DMS114 treated with DMSO at 0.1 percent for 48 hours (cell line): ENCODE results near the gene SLC8A2.

Source experiments
- DNase-seq: peaks from one replicate; lab custom pipeline; 2025; ENCODE audit not compliant: unreplicated experiment; lab: John Stamatoyannopoulos, UW

Gene SLC8A2

GRCh38 chr19:47464675-47465419, 6.8 kb downstream of the SLC8A2 start:
- DNase-seq, result no peak

- DNase-seq, result no peak
These were observed 9.8 kb downstream of the SLC8A2 start for GRCh38 chr19:47461876-47462275.

- DNase-seq, result no peak
These were observed 12.2 kb downstream of the SLC8A2 start for GRCh38 chr19:47459477-47459876.

- DNase-seq, result no peak
These were observed 13.0 kb downstream of the SLC8A2 start for GRCh38 chr19:47458672-47459071.

- DNase-seq, result no peak
These were observed 14.8 kb downstream of the SLC8A2 start for GRCh38 chr19:47456721-47457474.

GRCh38 chr19:47450478-47450877, 21.2 kb downstream of the SLC8A2 start:
- no peak for DNase-seq

GRCh38 chr19:47448360-47448727, 23.3 kb downstream of the SLC8A2 start:
- no peak for DNase-seq

GRCh38 chr19:47447470-47448359, 24.0 kb downstream of the SLC8A2 start:
- DNase-seq, result no peak

- DNase-seq, result no peak
These were observed 24.9 kb downstream of the SLC8A2 start for GRCh38 chr19:47446534-47447469.

GRCh38 chr19:47445937-47446402, 25.7 kb downstream of the SLC8A2 start:
- no peak for DNase-seq

GRCh38 chr19:47445527-47445926, 26.2 kb downstream of the SLC8A2 start:
- no peak for DNase-seq

- no peak for DNase-seq
These were observed 27.3 kb downstream of the SLC8A2 start for GRCh38 chr19:47444388-47444821.

- DNase-seq, result no peak
These were observed 28.4 kb downstream of the SLC8A2 start for GRCh38 chr19:47443331-47443730.

- DNase-seq, result no peak
These were observed 32.9 kb downstream of the SLC8A2 start for GRCh38 chr19:47438793-47439220.

GRCh38 chr19:47437500-47437899, 34.2 kb downstream of the SLC8A2 start:
- no peak for DNase-seq

- DNase-seq, result no peak
These were observed 34.8 kb downstream of the SLC8A2 start for GRCh38 chr19:47436712-47437401.

GRCh38 chr19:47435883-47436417, 35.7 kb downstream of the SLC8A2 start:
- DNase-seq, result no peak

GRCh38 chr19:47435196-47435595, 36.5 kb downstream of the SLC8A2 start:
- DNase-seq, result no peak

- DNase-seq, result no peak
These were observed 37.6 kb downstream of the SLC8A2 start for GRCh38 chr19:47434088-47434487.
